Measurements from ENCODE around the gene TYSND1. TPM values are rescaled to one million over a fixed set of nuclear protein-coding genes. Genes with fewer than 3 reads are reported as not detected.
"Not testable (repeated sequence)": the region's sequence is repeated elsewhere in the genome, so short reads cannot be mapped to it uniquely, and the experiment has no call there.

TYSND1 gene
- total and polyA plus RNA-seq, 2 experiments from 2014 or later = 19.0 to 28.8 TPM

DNA sequence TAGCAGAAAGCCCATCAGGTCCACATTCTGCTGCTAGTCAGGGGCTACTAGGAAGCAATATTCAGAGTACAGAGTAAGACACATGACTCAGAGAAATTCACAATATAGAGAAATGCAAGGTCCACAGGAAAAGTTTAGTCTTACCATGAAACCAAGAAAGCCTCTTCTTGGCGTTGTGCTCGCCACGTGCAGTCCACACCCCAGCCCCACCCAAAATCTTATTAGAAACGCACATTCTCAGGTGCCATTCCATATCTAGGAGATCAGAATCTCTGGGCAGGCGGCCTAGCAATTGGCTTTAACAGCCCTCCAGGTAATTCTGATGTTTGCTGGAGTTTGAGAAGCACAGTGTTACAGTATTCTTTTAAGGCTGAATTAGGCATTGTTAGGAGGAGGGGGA is 39.6 kb upstream of the TYSND1 start:
- Histone ChIP-seq H3K4me3 (no peak overlapping the region), H3K27ac (no peak overlapping the region), H3K9me3 (ENCODE audit: low read depth) (no peaks in the 10 kb centered on the region), H3K27me3 (peaks cover 18% of the 10 kb centered on the region), H3K4me1 (ENCODE audit: low read depth) (peaks cover 13% of the 10 kb centered on the region), H3K36me3 (no peaks in the 10 kb centered on the region)
- no peak for TF ChIP-seq CTCF (IDR thresholded peaks at IDR 0.05; ENCODE audit: low read depth, low read length)
- no peak for DNase-seq (ENCODE audit: low read depth in 1 of 2, low spot score in 1 of 2)

DNA sequence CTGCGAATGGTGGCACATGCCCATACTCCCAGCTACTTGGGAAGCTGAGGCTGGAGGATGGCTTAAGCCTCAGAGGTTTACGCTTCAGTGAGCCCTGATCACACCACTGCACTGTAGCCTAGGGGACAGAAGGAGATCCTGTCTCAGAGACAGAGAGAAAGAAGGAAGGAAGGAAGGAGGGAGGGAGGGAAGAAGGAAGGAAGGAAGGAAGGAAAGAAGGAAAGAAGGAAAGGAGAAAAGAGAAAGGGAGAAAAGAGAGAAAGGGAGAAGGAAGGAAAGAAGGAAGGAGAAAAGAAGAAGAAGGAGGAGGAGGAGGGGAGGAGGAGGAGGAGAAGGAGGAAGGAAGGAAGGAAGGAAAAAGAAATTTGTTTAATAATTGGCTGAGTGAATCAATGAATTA is 36.8 kb upstream of the TYSND1 start:
- no peak for TF ChIP-seq CTCF (IDR thresholded peaks at IDR 0.05; ENCODE audit: low read depth, low read length)
- no peak overlapping the region for H3K27ac ChIP-seq
- H3K4me1 ChIP-seq (ENCODE audit: low read depth) = no peaks in the 10 kb centered on the region
- H3K27me3 ChIP-seq = peaks cover 18% of the 10 kb centered on the region
- H3K36me3 ChIP-seq = no peaks in the 10 kb centered on the region
- no peaks in the 10 kb centered on the region for H3K9me3 ChIP-seq (ENCODE audit: low read depth)
- H3K4me3 ChIP-seq = no peak overlapping the region
- DNase-seq (ENCODE audit: low read depth in 1 of 2, low spot score in 1 of 2) = no peak

- H3K36me3 ChIP-seq; H3K4me3 ChIP-seq; DNase-seq (ENCODE audit: low read depth in 1 of 2, low spot score in 1 of 2); H3K27ac ChIP-seq; H3K9me3 ChIP-seq (ENCODE audit: low read depth); H3K4me1 ChIP-seq (ENCODE audit: low read depth): not testable (repeated sequence)
- peaks cover 18% of the 10 kb centered on the region for H3K27me3 ChIP-seq
These were observed 32.7 kb upstream of the TYSND1 start for GRCh38 chr10:70179209-70179608.

- Histone ChIP-seq H3K36me3 (no peaks in the 10 kb centered on the region), H3K27ac (no peak overlapping the region), H3K4me1 (ENCODE audit: low read depth) (no peaks in the 10 kb centered on the region), H3K27me3 (peaks cover 11% of the 10 kb centered on the region), H3K4me3 (no peak overlapping the region), H3K9me3 (ENCODE audit: low read depth) (no peaks in the 10 kb centered on the region)
- DNase-seq (ENCODE audit: low read depth in 1 of 2, low spot score in 1 of 2) = no peak
- TF ChIP-seq CTCF (IDR thresholded peaks at IDR 0.05; ENCODE audit: low read depth, low read length) = no peak
These were observed 31.7 kb upstream of the TYSND1 start for GRCh38 chr10:70178139-70178725.

DNA sequence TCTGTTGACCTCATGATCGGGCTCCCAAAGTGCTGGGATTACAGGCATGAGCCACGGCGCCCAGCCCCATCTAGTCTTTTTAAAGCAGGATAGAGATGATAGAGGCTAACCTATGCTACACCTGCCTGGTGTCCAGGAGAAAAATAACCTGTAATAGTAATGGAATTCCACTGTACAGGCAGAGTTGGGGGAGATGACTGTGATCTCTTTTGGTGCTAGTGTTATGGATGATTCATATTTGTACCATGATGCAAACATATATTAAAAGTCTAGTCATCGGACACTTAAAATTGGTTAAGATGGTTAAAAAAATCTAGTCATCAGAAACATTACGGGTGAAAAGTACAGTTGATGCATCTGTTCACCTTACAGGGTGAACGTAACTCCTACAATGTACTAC is 29.9 kb upstream of the TYSND1 start:
- no peak overlapping the region for H3K4me3 ChIP-seq
- H3K27me3 ChIP-seq = no peaks in the 10 kb centered on the region
- no peaks in the 10 kb centered on the region for H3K36me3 ChIP-seq
- no peak overlapping the region for H3K27ac ChIP-seq
- H3K9me3 ChIP-seq (ENCODE audit: low read depth) = no peaks in the 10 kb centered on the region
- H3K4me1 ChIP-seq (ENCODE audit: low read depth) = no peaks in the 10 kb centered on the region
- no peak for DNase-seq (ENCODE audit: low read depth in 1 of 2, low spot score in 1 of 2)
- TF ChIP-seq CTCF (IDR thresholded peaks at IDR 0.05; ENCODE audit: low read depth, low read length) = no peak

DNA sequence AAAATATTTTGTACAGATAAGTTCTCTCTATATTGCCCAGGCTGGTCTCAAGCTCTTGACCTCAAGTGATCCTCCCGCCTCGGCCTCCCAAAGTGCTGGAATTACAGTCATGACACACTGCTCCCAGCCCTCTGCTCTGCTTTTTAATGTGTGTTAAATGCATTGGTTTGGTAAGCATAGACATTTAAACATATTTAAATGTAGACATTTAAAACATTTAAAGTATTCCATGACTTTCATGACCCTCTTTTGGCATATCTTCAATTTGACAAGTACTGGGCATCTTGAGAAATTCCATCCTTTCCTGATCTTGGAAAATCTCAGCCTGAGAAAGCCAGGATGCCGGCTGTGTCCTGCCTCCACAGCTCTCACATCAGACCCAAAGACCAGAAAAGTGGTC is 29.0 kb upstream of the TYSND1 start:
- Histone ChIP-seq H3K9me3 (ENCODE audit: low read depth) (no peaks in the 10 kb centered on the region), H3K27ac (no peak overlapping the region), H3K27me3 (no peaks in the 10 kb centered on the region), H3K36me3 (no peaks in the 10 kb centered on the region), H3K4me3 (no peak overlapping the region), H3K4me1 (ENCODE audit: low read depth) (no peaks in the 10 kb centered on the region)
- TF ChIP-seq CTCF (IDR thresholded peaks at IDR 0.05; ENCODE audit: low read depth, low read length) = no peak
- no peak for DNase-seq (ENCODE audit: low read depth in 1 of 2, low spot score in 1 of 2)

Data from cardiac muscle cell (in vitro differentiated cells and primary cell).